T-helper 17 cell (primary cell): ENCODE measurements around the gene PITPNB. TPM values are rescaled to one million over a fixed set of nuclear protein-coding genes. Genes with fewer than 3 reads are reported as not detected.

Experiments used
- ATAC-seq: fragments of 150-1000 bp; cut with Tn5 transposase; 2 replicates; pipeline ENCODE4 v1.10.0; 2021; ENCODE audit warnings: mild to moderate bottlenecking, moderate library complexity
- DNase-seq, 3 donors: peaks; one replicate each; pipeline versions ENCODE4 v3.0.0 to v3.0.0-alpha.2; 2020 to 2021
- H3K9me3 ChIP-seq: one replicate; pipeline ENCODE4 v1.7.0; 2013; ENCODE audit warnings: low read length, mild to moderate bottlenecking; ENCODE audit not compliant: control insufficient read depth, poor library complexity, severe bottlenecking
- H3K27ac Mint-ChIP-seq: one replicate; pipeline ENCODE4 v1.8.0; 2022; ENCODE audit warnings: mild to moderate bottlenecking, moderate library complexity, mixed read lengths
- H3K27me3 Mint-ChIP-seq: one replicate; pipeline ENCODE4 v1.8.0; 2022; ENCODE audit warnings: mixed read lengths
- H3K36me3 Mint-ChIP-seq: one replicate; pipeline ENCODE4 v1.8.0; 2022; ENCODE audit warnings: low read depth, mixed read lengths
- H3K4me1 Mint-ChIP-seq: one replicate; pipeline ENCODE4 v1.8.0; 2022; ENCODE audit warnings: mild to moderate bottlenecking, mixed read lengths
- H3K4me3 Mint-ChIP-seq: one replicate; pipeline ENCODE4 v1.8.0; 2022; ENCODE audit warnings: mild to moderate bottlenecking, moderate library complexity, mixed read lengths
- total RNA-seq, 4 donors: library from RNA in 2 of 4; stranded (reverse) in 2 of 4; gene quantifications; one replicate each; pipeline ENCODE4 v1.2.3 and lab custom pipeline; 2022 to 2026

The PITPNB gene
- total RNA-seq, 2 donors from 2014 or later = 54.5 to 72.2 TPM

DNA sequence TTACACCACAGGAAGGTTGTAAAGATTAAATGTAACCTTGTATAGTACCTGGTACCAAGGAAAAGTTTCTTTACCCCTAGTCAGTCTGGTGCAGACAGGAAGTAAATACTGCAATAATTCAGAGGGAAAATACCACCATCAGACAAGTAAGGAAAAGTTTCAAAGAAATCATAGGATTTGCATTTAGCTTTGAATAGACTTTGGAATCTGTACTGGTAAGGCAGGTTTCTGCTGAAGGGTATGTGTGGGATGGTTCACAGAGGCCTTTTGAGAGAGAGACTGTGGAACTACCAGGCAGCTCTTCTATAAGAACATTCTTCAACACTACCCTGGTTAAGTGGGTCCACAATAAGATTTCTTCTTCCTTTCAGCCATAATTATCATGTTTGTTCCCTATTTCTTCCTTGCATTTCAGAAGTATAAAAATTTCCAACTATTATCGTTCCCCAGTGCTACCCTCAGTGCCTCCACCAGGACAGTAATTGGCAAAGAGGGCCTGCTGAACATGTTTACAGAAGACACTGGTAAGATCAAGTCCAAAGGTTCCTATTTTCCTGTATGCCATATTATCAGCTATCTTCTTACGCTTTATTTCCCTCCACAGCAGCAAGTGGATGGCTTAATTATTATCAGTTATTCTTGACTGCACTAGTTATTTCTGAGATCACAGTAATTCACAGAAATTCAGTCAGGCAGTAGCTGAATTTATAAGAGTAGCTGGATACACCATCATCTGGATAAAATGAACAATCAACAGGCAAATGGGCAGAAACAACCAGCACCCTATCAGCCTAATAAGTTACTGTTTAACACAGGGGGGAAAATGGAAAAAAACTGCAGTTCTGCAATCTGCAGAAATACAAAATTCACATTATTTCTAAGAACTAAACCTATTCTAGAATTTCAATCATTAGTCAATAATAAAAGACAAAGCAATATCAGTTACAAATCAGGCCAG is 48.5 kb downstream of the PITPNB start:
- no peaks in the 10 kb centered on the region for H3K9me3 ChIP-seq
- ATAC-seq = no peak
- peaks cover 22% of the 10 kb centered on the region for H3K4me1 Mint-ChIP-seq
- H3K36me3 Mint-ChIP-seq = no peaks in the 10 kb centered on the region
- no peak overlapping the region for H3K4me3 Mint-ChIP-seq
- DNase-seq = no peak
- H3K27ac Mint-ChIP-seq = no peak overlapping the region
- no peaks in the 10 kb centered on the region for H3K27me3 Mint-ChIP-seq

GRCh38 chr22:27868732-27869282 is 50.2 kb downstream of the PITPNB start:
- peak overlapping the region; percentile 43 for H3K27ac Mint-ChIP-seq
- peaks cover 19% of the 10 kb centered on the region for H3K4me1 Mint-ChIP-seq
- no peak for DNase-seq
- ATAC-seq = no peak
- no peaks in the 10 kb centered on the region for H3K27me3 Mint-ChIP-seq
- no peaks in the 10 kb centered on the region for H3K36me3 Mint-ChIP-seq
- no peaks in the 10 kb centered on the region for H3K9me3 ChIP-seq
- no peak overlapping the region for H3K4me3 Mint-ChIP-seq

- no peak for DNase-seq
- Mint-ChIP-seq H3K4me1 (peaks cover 19% of the 10 kb centered on the region), H3K27me3 (no peaks in the 10 kb centered on the region), H3K4me3 (no peak overlapping the region), H3K27ac (peak overlapping the region; percentile 43), H3K36me3 (no peaks in the 10 kb centered on the region)
- H3K9me3 ChIP-seq = no peaks in the 10 kb centered on the region
- no peak for ATAC-seq
These were observed 50.9 kb downstream of the PITPNB start for GRCh38 chr22:27867953-27868731.

DNA sequence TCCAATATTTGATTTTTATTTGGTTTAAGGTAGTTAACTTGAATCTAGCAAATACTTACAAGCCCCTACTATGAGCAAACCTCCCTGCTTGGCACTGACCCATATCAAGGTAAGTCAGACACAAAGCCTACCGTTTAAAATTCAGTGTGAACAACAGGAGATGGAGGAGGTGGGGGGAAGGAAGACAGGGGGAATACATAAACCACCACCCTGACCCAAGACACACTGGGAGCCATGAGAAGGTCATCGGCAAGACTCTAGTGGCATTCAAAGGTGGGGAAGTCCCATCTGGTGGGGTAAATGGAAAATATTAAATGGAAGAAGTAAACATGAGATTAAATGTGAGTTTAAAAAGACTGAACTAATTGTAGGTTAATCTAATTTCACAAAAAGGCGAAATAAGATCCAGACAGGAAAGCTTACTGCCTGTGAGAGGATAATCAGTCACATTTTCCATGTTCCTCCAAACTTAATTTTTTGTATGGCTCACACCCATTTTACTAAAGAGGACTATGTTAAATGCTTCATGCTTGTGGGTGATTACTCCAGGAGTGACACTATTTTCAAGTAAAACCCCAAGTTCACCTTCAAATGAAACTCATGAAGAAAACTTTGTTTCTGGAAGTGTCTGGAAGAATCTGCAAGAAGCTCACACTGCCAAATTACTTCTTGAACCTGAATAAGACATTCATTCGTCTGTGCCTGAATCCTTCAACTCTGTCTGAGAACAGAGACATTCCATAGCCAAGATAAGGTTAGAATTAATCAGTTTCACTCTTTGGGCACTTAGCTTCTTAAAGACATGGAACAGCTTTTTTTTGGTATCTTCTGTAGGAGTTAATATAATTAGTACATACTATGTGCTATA is 51.7 kb downstream of the PITPNB start:
- DNase-seq (no peak), ATAC-seq (no peak)
- Mint-ChIP-seq H3K36me3 (no peaks in the 10 kb centered on the region), H3K27me3 (no peaks in the 10 kb centered on the region), H3K27ac (no peak overlapping the region), H3K4me1 (peaks cover 19% of the 10 kb centered on the region), H3K4me3 (no peak overlapping the region)
- H3K9me3 ChIP-seq = no peaks in the 10 kb centered on the region

GRCh38 chr22:27866135-27867084 is 52.6 kb downstream of the PITPNB start:
- ATAC-seq (no peak), DNase-seq (no peak)
- Mint-ChIP-seq H3K36me3 (no peaks in the 10 kb centered on the region), H3K27me3 (no peaks in the 10 kb centered on the region), H3K4me3 (no peak overlapping the region), H3K27ac (peak overlapping the region; percentile 11), H3K4me1 (peaks cover 19% of the 10 kb centered on the region)
- H3K9me3 ChIP-seq = no peaks in the 10 kb centered on the region

DNA sequence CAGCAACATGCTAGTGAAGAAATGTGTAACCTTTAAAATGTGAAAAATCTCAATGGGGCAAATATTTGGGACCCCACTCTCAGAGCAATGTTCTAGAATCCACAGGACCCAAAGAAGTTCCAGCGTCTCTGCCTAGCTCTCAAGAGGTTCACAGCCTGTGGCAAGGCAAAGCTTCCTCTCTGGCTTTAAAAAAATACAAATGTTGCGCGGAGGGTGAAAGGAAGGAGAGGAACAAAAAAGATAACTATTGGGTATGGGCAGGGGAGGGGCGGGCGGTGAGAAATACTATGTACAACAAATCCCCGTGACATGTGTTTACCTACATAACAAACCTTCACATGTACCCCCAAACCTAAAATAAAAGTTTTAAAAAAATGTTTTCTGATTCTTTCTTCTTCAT is 53.6 kb downstream of the PITPNB start:
- H3K27me3 Mint-ChIP-seq = no peaks in the 10 kb centered on the region
- no peak overlapping the region for H3K27ac Mint-ChIP-seq
- DNase-seq = no peak
- no peaks in the 10 kb centered on the region for H3K36me3 Mint-ChIP-seq
- ATAC-seq = no peak
- no peaks in the 10 kb centered on the region for H3K9me3 ChIP-seq
- H3K4me3 Mint-ChIP-seq = no peak overlapping the region
- H3K4me1 Mint-ChIP-seq = peaks cover 16% of the 10 kb centered on the region

GRCh38 chr22:27863556-27863955 is 55.5 kb downstream of the PITPNB start:
- Mint-ChIP-seq H3K27ac (peak overlapping the region; percentile 43), H3K36me3 (no peaks in the 10 kb centered on the region), H3K27me3 (no peaks in the 10 kb centered on the region), H3K4me3 (no peak overlapping the region), H3K4me1 (peaks cover 8% of the 10 kb centered on the region)
- no peak for ATAC-seq
- DNase-seq = no peak
- H3K9me3 ChIP-seq = no peaks in the 10 kb centered on the region

- Mint-ChIP-seq H3K4me1 (peaks cover 3% of the 10 kb centered on the region), H3K27ac (peak overlapping the region; percentile 43), H3K36me3 (no peaks in the 10 kb centered on the region), H3K27me3 (no peaks in the 10 kb centered on the region), H3K4me3 (no peak overlapping the region)
- no peak for ATAC-seq
- H3K9me3 ChIP-seq = no peaks in the 10 kb centered on the region
- DNase-seq = no peak
These were observed 56.1 kb downstream of the PITPNB start for GRCh38 chr22:27863001-27863400.

DNA sequence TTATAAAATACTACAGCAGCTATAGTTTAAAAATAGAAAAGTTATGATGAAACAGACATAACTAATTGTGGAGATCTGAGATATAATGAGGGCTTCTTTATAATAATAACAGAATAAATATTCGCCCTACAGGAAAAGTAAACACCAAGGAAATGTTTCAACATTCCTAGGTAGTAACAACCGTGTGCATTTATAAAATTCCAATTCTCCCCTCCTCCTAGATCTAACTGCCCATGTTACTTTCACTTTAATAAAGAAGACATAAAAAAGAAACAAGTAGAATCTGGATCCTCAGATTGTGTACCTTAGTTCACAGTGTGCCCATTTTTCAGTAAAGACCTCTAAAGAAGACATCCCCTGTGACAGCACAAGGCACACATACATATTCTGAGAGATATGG is 59.7 kb downstream of the PITPNB start:
- no peak for DNase-seq
- Mint-ChIP-seq H3K27ac (peak overlapping the region; percentile 49), H3K27me3 (no peaks in the 10 kb centered on the region), H3K36me3 (peaks cover 3% of the 10 kb centered on the region), H3K4me3 (no peak overlapping the region), H3K4me1 (peaks cover 6% of the 10 kb centered on the region)
- ATAC-seq = no peak
- H3K9me3 ChIP-seq = no peaks in the 10 kb centered on the region

DNA sequence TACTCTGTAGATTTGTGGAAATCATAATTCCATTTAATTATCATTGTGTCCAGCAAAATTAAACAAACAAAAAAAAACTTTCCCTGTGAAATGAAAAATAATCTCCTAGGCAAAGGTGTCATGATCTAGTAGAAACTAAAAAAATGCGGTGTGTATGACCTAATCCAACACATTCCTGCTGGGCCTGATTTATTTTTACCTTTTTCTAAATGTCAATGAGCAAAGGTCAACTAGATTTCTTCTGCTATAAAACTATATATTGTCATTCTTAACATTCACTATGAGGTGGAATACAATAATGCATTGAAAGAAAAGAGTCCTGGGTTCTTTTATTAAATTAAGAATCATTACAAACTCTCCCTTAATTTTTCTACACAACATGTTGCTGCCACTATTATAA is 60.4 kb downstream of the PITPNB start:
- ATAC-seq (no peak), DNase-seq (no peak)
- H3K27me3 Mint-ChIP-seq = no peaks in the 10 kb centered on the region
- no peak overlapping the region for H3K4me3 Mint-ChIP-seq
- no peak overlapping the region for H3K27ac Mint-ChIP-seq
- peaks cover 3% of the 10 kb centered on the region for H3K36me3 Mint-ChIP-seq
- H3K4me1 Mint-ChIP-seq = peaks cover 6% of the 10 kb centered on the region
- H3K9me3 ChIP-seq = no peaks in the 10 kb centered on the region

- DNase-seq = no peak
- ATAC-seq = no peak
- H3K4me1 Mint-ChIP-seq = peaks cover 6% of the 10 kb centered on the region
- H3K36me3 Mint-ChIP-seq = peaks cover 3% of the 10 kb centered on the region
- no peaks in the 10 kb centered on the region for H3K27me3 Mint-ChIP-seq
- H3K4me3 Mint-ChIP-seq = no peak overlapping the region
- no peak overlapping the region for H3K27ac Mint-ChIP-seq
- H3K9me3 ChIP-seq = no peaks in the 10 kb centered on the region
These were observed 61.6 kb downstream of the PITPNB start for GRCh38 chr22:27857443-27857842.

GRCh38 chr22:27856386-27856785 is 62.7 kb downstream of the PITPNB start:
- H3K4me3 Mint-ChIP-seq = no peak overlapping the region
- H3K9me3 ChIP-seq = no peaks in the 10 kb centered on the region
- peaks cover 6% of the 10 kb centered on the region for H3K4me1 Mint-ChIP-seq
- ATAC-seq (no peak), DNase-seq (no peak)
- H3K27ac Mint-ChIP-seq = no peak overlapping the region
- no peaks in the 10 kb centered on the region for H3K27me3 Mint-ChIP-seq
- H3K36me3 Mint-ChIP-seq = peaks cover 6% of the 10 kb centered on the region
